H54 (cell line): ENCODE results near the gene PLK3.
A peak's percentile ranks its signal among the peaks of the same experiment; 100 is the strongest.
"Not testable (repeated sequence)": the region's sequence is repeated elsewhere in the genome, so short reads cannot be mapped to it uniquely, and the experiment has no call there.

Source experiments
- DNase-seq: peaks from one replicate; pipeline ENCODE4 v3.0.0; 2011; ENCODE audit warnings: low spot score, mixed read lengths; ENCODE audit not compliant: insufficient read length
- FAIRE-seq: peaks from 3 replicates; lab custom pipeline; 2011; peaks lifted over from hg19 to GRCh38; lab: Jason Lieb, UNC
- POLR2A ChIP-seq: IDR thresholded peaks from 2 replicates; pipeline ENCODE4 v1.6.1; 2011; ENCODE audit warnings: low read depth, mild to moderate bottlenecking, low read length

The PLK3 gene

DNA sequence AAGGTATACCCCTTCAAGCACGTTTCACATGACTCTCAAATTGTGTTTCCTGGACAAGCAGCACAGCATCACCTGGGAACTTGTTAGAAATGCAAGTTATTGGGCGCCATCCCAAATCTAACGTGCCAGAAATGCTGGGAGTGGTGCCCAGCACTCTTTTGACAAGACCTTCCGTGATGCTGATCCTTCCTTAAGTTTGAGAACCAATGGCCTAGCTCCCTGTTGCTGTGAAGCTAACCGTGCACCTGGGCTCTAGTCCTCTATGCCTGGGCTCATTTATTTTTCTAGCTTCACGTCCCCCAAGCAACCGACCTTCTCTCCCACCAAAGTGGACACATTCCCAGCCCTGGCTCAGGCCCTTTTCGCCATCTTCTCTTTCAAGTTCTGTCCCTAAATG, 16.5 kb upstream of the PLK3 start:
- FAIRE-seq = no peak
- no peak for DNase-seq
- TF ChIP-seq POLR2A = no peak

DNA sequence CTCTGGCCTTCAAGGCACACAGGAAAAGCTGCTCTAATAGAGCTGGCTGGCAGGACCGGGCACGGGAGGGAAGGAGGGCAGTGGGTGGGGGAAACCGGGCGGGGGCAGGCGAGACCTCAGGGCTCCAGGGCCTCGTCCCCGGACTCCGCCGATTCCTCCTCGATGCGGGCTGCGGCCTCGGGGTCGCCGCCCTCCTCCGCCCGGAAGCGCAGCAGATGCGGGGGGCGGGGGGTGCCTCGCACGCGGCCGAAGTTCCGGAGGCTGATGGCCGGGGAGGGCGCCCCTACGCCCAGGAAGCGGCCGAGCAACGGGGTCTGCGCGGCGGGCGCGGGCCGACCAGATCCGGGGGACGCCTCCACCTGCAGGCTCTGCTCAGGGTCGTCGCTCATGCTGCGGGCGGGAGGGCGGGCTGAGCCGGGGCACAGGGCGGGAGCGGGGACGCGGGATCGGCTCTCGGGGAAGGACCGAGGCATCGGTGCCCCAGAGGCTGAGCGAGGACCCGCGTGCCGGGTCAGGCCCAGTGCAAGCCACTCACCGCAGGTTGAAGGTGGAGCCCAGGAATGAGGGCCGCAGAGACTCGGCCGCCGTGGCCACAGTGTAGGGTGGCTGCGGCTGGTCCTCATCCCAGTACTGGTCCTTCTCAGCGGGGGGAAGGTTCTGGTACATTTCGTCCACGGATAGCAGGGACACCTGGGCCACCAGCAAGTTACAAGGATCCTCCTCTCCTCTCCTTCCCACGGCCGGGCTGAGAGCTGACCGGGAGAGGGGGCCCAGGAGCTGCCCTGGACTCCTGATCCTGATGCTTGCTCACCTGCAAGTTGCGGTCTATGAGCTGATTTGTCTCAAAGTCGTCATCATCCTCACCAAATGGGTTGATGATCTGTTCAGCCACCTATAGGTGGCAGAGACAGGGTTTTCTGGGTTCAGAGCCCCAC, 15.8 kb upstream of the PLK3 start:
- DNase-seq = no peak
- TF ChIP-seq POLR2A = no peak
- no peak for FAIRE-seq

DNA sequence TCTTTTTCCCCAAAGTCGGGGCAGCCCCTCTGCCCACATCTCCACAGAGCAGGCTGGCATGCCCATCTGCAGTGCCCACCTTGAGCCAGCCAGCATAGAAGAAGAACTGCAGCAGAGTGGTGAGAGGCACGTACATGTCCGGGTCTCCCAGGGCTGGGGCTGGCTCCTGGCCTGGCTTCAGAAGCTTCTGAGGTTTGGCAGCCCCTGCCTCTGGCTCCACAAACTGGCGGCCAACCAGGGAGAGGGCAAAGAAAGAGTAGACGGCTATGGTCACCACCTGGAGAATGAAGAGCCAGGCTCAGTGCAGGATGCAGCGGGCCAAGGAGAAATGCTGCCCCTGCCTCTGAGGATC, 15.2 kb upstream of the PLK3 start:
- no peak for TF ChIP-seq POLR2A
- FAIRE-seq (no peak), DNase-seq (no peak)

DNA sequence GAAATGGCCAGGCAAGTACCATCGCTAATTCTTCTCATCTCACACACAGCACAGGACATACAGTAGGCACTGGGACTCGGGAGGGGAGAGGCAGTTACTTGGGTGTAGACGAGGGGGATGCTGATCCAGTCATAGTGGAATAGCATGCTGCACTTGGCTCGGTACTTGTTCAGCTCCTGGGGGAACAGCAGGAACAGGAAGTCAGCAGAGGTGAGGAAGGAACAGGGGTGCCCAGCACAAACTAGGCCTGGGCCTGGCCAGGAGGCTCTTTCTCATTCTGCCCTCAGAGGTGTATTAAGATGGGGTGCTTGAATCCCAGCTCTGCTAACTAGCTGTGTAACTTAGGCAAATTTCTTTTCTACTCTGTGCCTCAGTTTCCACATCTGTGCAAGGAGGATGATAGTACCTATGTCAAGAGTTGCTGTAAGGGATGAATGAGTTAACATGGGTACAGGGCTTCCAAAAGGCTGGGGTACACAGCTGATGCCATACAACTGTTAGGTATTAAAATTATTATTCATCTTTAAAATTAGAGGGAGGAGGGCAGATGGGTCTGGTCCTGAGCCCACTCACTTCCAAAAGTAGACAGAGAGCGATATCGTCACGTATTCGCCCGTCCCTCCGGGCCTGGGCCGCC, 14.6 kb upstream of the PLK3 start:
- DNase-seq (no peak), FAIRE-seq (no peak)
- no peak for TF ChIP-seq POLR2A

DNA sequence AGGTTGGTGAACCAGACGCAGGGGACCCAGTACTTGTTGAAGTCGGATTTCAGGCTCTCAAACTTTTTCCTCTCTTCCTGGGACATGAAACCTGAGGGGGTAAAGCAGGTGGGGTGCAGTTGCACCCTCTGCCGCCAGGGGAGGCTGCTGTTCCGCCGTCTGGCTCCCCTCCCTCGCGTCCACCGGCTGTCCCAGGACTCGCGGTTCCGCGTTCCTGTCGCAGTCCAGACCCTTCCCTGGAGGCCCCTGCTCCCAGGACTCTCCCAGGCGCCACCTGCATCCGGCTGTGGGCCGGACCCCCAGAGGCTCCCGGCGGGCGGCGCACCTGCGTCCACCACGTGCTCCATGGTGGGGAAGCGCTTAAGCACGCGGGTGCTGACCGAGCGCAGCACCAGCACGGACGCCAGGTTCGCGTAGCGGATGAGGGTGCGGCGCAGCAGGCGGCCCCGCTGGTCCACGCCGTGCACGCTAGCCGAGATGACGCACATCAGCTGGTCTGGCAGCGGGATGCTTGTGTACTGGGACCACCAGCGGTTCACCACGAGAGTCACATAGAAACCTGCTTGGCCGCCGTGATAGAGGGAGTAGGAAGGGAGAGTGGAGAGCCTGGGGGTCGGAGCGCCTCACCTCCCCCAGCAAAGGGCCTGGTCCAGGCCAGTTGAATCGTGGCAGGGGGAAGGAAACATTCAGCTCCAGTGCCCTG, 13.9 kb upstream of the PLK3 start:
- FAIRE-seq (no peak), DNase-seq (peak; percentile 60)
- TF ChIP-seq POLR2A = no peak

DNA sequence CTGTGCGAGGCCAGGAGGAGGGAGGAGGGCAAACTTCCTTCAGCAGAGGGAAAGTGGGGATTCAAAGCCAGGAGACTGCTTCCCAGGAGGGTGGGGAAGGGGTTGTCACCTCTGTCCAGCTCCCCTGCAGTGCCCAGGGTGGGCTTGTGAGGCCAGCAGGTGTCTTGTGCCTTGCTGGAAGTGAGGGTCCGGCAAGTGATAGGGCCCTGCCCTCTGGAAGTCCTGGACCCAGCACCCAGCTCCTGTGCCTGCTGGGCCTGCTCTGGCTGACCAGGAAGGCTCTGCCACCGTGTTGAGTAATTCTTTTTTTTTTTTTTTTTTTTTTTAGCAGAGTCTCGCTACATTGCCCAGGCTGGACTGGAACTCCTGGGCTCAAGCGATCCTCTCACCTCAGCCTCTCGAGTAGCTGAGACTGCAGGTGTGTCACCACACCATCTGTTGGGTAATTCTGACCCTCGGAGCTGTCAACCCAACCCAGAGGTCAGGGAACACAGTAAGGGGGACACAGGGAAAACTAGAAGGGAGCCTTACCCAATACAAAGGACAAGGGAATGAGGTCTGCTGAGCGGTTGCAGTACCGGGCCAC, 13.2 kb upstream of the PLK3 start:
- DNase-seq (no peak), FAIRE-seq (no peak)
- TF ChIP-seq POLR2A = no peak

DNA sequence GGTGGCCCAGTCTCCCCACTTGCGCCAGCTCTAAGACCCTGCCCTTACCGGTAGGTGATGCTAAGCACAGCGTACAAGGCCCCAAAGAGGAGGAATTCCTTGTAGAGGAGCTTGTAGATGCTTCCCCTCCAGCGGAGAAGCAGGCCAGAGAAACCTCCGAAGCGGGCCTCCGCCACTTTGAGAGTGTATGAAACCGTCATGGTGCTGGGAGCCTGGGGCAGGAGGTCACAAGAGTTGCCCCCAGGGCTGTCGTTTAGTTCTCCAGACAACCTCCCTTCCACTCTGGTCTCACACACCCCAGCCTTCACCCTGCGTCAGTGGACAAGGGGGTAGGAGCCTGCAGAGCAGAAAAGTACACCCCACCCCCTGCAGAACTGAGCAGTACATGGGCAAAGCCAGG, 12.7 kb upstream of the PLK3 start:
- DNase-seq (no peak), FAIRE-seq (no peak)
- TF ChIP-seq POLR2A = no peak

DNA sequence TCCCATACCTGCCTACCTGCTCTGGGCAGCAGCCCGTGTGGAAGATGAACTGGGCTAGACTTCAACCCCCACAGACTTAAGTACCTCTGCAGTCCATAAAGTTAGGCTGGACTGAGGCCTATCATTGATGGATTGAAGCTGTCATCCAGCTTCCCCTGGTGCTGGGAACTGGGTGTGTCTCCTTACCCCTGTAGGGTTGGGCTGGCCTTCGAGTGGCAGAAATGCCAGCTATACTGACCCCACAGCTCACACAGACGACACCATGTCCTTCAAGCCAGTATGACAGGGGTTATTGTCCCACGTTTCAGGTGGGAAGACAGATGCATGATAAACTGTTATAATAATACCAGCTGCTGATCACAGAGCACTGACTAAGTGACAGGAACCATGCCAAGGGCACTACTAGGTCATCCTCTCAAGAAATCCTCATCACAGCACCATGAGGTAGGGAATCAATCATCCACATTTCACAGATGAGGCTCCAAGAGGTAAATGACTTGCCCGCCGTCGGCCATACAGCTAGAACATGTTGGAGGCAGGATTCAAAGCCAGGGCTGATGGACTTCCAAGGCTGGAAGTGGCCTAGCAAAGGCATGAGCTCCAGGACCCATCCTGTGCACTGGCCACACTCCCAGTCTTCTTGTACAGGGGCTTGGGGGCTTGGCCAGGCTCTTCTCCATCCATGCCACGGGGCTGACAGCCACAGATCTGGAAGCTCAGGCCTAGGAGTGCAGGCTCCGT, 11.9 kb upstream of the PLK3 start, which contains the start of gene BEST4:
BEST4 (minus strand) TSS at position 51 of the 741 bp plus-strand sequence. CDS start 465 bp downstream, outside the sequence.
- TF ChIP-seq POLR2A = no peak
- FAIRE-seq = no peak
- no peak for DNase-seq

DNA sequence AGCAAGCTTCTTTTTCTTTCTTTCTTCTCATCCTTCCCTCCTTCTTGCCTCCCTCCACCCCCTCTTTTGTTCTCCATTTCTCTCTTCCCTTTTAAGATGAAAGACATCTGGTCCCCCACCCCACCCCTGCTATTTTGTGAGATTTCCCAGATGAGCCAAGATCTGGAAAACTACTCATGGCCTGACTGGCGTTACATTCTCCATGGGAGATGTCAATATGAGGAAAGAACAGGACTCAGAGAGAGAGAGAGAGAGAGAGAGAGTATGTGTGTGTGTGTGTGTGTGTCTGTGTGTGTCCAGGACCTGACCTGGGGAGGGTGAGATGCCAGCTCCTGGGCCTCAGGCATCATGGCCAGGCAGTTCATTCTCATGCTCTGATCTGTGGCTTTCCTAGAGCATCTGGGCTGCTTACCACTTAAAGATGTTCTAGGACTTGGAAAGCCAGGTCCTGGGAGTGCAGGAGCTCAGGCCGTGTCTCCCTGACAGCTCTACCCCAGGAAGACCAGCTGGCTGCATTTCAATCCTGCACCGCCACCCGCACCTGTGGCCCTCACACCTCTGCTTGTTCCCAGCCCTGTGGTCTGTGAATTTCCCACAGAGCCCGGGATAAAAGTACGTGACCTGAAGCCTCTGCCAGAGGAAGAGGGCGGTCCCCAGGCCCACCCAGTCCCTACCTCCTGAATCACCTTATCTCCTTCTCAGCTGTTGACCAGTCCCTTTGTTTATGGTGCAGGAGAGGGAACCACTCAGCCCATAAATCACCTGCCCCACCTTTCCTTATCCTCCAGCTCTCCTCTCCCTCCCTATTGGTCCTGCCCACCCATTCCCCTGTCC, 9.0 kb upstream of the PLK3 start:
- no peak for DNase-seq
- FAIRE-seq = no peak

DNA sequence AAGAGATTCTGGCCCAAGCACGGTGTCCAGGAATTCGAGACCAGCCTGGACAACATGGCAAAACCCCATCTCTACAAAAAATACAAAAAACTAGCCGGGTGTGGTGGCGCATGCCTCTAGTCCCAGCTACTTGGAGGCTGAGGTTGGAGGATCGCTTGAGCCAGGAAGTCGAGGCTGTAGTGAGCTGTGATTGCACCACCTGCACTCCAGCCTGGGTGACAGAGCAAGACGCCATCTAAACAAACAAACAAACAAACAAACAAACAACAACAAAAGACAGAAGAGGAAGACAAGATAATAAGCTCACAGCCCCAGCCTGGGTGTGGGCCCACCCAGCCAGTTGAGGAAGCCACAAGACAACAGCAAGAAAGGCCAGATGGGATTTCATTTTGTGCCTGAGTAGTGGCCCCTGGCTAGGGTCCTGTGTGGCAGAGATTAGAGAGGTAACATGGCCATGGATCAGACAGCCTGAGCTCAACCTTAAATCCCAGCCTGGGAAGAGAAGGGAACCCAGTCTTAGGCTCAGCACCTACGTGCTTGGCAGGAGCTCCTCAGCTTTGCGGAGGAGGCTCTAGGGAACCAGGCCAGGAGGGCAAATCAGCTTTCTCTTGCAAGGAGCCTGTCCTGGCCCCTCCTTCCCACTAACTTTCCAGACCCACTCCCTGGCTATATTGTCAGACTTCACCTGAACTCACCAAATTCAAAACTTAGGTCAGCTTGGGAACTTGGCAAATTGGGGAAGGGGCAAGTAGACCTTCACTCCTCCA, 7.3 kb upstream of the PLK3 start:
- TF ChIP-seq POLR2A = no peak
- DNase-seq = no peak
- FAIRE-seq = no peak

More for the DNA sequence above, 9.0 kb upstream of the PLK3 start:
- no peak for TF ChIP-seq POLR2A

DNA sequence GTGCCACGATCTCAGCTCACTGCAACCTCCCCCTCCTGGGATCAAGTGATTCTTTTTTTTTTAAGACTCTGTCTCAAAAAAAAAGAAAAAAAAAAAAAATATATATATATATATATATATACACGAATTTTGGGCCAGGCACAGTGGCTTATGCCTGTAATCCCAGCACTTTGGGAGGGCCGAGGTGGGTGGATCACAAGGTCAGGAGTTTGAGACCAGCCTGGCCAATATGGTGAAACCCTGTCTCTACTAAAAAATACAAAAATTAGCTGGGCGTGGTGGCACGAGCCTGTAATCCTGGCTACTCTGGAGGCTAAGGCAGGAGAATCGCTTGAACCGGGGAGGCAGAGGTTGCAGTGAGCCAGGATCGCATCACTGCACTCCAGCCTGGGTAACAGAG, 2.3 kb upstream of the PLK3 start:
- not testable (repeated sequence) for DNase-seq, FAIRE-seq
